ENCODE data around the gene CYTH4.

CYTH4 gene

DNA sequence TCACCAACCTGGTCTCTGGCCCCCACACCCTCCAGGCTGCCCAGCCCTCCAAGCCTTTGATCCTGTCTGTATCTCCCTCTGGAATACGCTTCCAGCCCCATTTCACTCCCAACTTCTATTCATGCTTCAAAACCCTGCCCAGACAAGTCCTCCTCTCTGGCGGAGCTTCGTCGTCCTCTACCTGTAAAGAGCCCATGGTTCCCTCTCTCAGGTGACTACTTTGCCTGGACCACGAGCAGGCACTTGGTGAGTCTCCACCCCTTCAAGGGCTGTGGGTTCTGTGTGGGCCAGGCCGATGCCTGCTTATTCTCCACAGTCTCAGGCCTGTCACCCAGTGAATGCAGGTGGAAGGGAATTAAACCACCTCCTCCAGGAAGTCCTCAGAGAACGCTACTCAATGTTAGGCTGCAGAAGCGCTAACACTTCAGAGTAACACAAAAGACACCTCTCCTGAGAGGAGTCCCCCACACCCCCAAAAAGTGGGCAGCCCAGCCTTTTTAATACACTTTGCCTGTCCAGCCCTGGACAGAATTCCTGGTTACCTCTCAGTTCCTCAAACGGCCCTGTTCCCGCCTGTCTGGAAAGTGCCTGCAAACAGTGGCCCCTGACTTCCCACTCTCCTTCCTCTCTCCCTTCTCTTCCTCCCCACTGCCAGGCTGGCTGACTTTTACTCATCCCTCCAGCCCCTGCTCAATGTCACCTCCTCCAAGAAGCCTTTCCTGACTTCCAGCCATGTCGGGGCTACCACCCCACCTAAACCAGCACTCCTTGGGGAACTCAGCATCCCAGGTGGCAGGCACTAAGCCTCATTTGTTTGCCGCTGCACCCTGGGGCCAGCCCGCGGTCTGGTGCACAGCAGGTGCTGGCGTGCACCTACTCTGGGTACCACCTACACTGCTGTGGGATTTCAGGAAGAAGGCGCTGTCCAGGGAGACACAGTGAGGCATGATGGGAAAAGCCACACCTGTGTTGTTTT is 47.3 kb upstream of the CYTH4 start:
- Histone ChIP-seq H3K79me1 (ENCODE audit: low read depth, low read length) (no peaks in the 10 kb centered on the region), H4K8ac (ENCODE audit: low read depth, low read length) (no peak overlapping the region), H3K4me3 (ENCODE audit: low read length in 2 of 2) (peak overlapping the region in 1 of 2 donors; percentile 7), H2AK5ac (ENCODE audit: low read depth, low read length) (peak overlapping the region; percentile 89), H3K4me2 (ENCODE audit: insufficient read depth, low read length, poor library complexity, severe bottlenecking) (no peak overlapping the region), H3K4ac (ENCODE audit: low read length) (peak overlapping the region; percentile 72), H3K4me1 (ENCODE audit: control insufficient read depth in 2 of 2, insufficient read depth in 1 of 2, low read depth in 1 of 2, low read length in 2 of 2) (peaks cover 0 to 3% of the 10 kb centered on the region in 2 donors), H2BK120ac (ENCODE audit: low read depth, low read length) (peak overlapping the region; percentile 69), H3K18ac (ENCODE audit: low read length) (peak overlapping the region; percentile 66), H3K9ac (ENCODE audit: low read depth, low read length, poor library complexity) (no peak overlapping the region), H2AFZ (ENCODE audit: low read length) (no peak overlapping the region), H3K27ac (replicated peaks; ENCODE audit: low read length) (no peak overlapping the region), H3K36me3 (replicated peaks in 1 of 2; ENCODE audit: control insufficient read depth in 2 of 2, insufficient read depth in 2 of 2, low read length in 2 of 2) (no peaks in the 10 kb centered on the region), H3K23ac (ENCODE audit: low read depth, low read length, poor library complexity) (peak overlapping the region; percentile 9), H3K9me3 (replicated peaks in 1 of 2; ENCODE audit: control insufficient read depth in 2 of 2, insufficient read depth in 1 of 2, low read depth in 1 of 2, low read length in 2 of 2) (no peaks in the 10 kb centered on the region), H3K14ac (ENCODE audit: low read length) (peak overlapping the region; percentile 10), H2BK12ac (ENCODE audit: low read length) (no peak overlapping the region), H2BK5ac (ENCODE audit: low read length) (peak overlapping the region; percentile 60), H4K91ac (ENCODE audit: low read depth, low read length, poor library complexity) (no peak overlapping the region), H3K27me3 (ENCODE audit: control insufficient read depth in 3 of 3, insufficient read depth in 3 of 3, low read depth in 1 of 3, low read length in 3 of 3) (peaks cover 0 to 50% (median 0%) of the 10 kb centered on the region in 3 experiments), H2BK15ac (ENCODE audit: low read length) (peak overlapping the region; percentile 63)
- DNase-seq (ENCODE audit: low spot score), result no peak
- no CpG with 5 or more reads among the region's 16 CpGs for WGBS, 2 donors (ENCODE audit: extremely low coverage in 2 of 2, insufficient read length in 2 of 2, insufficient replicate concordance in 1 of 2)

GRCh38 chr22:37235897-37236607 is 46.3 kb upstream of the CYTH4 start:
- H4K91ac ChIP-seq (ENCODE audit: low read depth, low read length, poor library complexity), result no peak overlapping the region
- H3K27ac ChIP-seq (replicated peaks; ENCODE audit: low read length), result no peak overlapping the region
- H3K14ac ChIP-seq (ENCODE audit: low read length), result no peak overlapping the region
- no peaks in the 10 kb centered on the region for H3K79me1 ChIP-seq (ENCODE audit: low read depth, low read length)
- peaks cover 0 to 52% (median 0%) of the 10 kb centered on the region in 3 experiments for H3K27me3 ChIP-seq (ENCODE audit: control insufficient read depth in 3 of 3, insufficient read depth in 3 of 3, low read depth in 1 of 3, low read length in 3 of 3)
- no peak overlapping the region for H4K8ac ChIP-seq (ENCODE audit: low read depth, low read length)
- no peaks in the 10 kb centered on the region for H3K9me3 ChIP-seq (replicated peaks in 1 of 2; ENCODE audit: control insufficient read depth in 2 of 2, insufficient read depth in 1 of 2, low read depth in 1 of 2, low read length in 2 of 2)
- H3K4me1 ChIP-seq (ENCODE audit: control insufficient read depth in 2 of 2, insufficient read depth in 1 of 2, low read depth in 1 of 2, low read length in 2 of 2), result peaks cover 0 to 3% of the 10 kb centered on the region in 2 donors
- H3K18ac ChIP-seq (ENCODE audit: low read length), result no peak overlapping the region
- no peak overlapping the region for H3K4me3 ChIP-seq (ENCODE audit: low read length in 2 of 2)
- no peaks in the 10 kb centered on the region for H3K36me3 ChIP-seq (replicated peaks in 1 of 2; ENCODE audit: control insufficient read depth in 2 of 2, insufficient read depth in 2 of 2, low read length in 2 of 2)
- H3K9ac ChIP-seq (ENCODE audit: low read depth, low read length, poor library complexity), result no peak overlapping the region
- no peak overlapping the region for H2BK5ac ChIP-seq (ENCODE audit: low read length)
- H3K23ac ChIP-seq (ENCODE audit: low read depth, low read length, poor library complexity), result no peak overlapping the region
- H2AFZ ChIP-seq (ENCODE audit: low read length), result no peak overlapping the region
- peak overlapping the region; percentile 74 for H2AK5ac ChIP-seq (ENCODE audit: low read depth, low read length)
- H2BK15ac ChIP-seq (ENCODE audit: low read length), result peak overlapping the region; percentile 21
- no CpG with 5 or more reads among the region's 3 CpGs for WGBS, 2 donors (ENCODE audit: extremely low coverage in 2 of 2, insufficient read length in 2 of 2, insufficient replicate concordance in 1 of 2)
- no peak overlapping the region for H3K4ac ChIP-seq (ENCODE audit: low read length)
- H3K4me2 ChIP-seq (ENCODE audit: insufficient read depth, low read length, poor library complexity, severe bottlenecking), result no peak overlapping the region
- no peak overlapping the region for H2BK12ac ChIP-seq (ENCODE audit: low read length)
- peak overlapping the region; percentile 69 for H2BK120ac ChIP-seq (ENCODE audit: low read depth, low read length)
- DNase-seq (ENCODE audit: low spot score), result no peak

- peak overlapping the region; percentile 78 for H2AK5ac ChIP-seq (ENCODE audit: low read depth, low read length)
- peak overlapping the region; percentile 30 for H3K9ac ChIP-seq (ENCODE audit: low read depth, low read length, poor library complexity)
- H3K27ac ChIP-seq (replicated peaks; ENCODE audit: low read length), result no peak overlapping the region
- DNase-seq (ENCODE audit: low spot score), result no peak
- H3K27me3 ChIP-seq (ENCODE audit: control insufficient read depth in 3 of 3, insufficient read depth in 3 of 3, low read depth in 1 of 3, low read length in 3 of 3), result peaks cover 0 to 39% (median 0%) of the 10 kb centered on the region in 3 experiments
- H2BK5ac ChIP-seq (ENCODE audit: low read length), result peak overlapping the region; percentile 50
- no peak overlapping the region for H3K4ac ChIP-seq (ENCODE audit: low read length)
- no peak overlapping the region for H2BK15ac ChIP-seq (ENCODE audit: low read length)
- no peak overlapping the region for H2BK120ac ChIP-seq (ENCODE audit: low read depth, low read length)
- H3K9me3 ChIP-seq (replicated peaks in 1 of 2; ENCODE audit: control insufficient read depth in 2 of 2, insufficient read depth in 1 of 2, low read depth in 1 of 2, low read length in 2 of 2), result no peaks in the 10 kb centered on the region
- no peaks in the 10 kb centered on the region for H3K36me3 ChIP-seq (replicated peaks in 1 of 2; ENCODE audit: control insufficient read depth in 2 of 2, insufficient read depth in 2 of 2, low read length in 2 of 2)
- H3K4me1 ChIP-seq (ENCODE audit: control insufficient read depth in 2 of 2, insufficient read depth in 1 of 2, low read depth in 1 of 2, low read length in 2 of 2), result peaks cover 6% of the 10 kb centered on the region in 2 donors
- H3K23ac ChIP-seq (ENCODE audit: low read depth, low read length, poor library complexity), result no peak overlapping the region
- no CpG with 5 or more reads among the region's 20 CpGs for WGBS, 2 donors (ENCODE audit: extremely low coverage in 2 of 2, insufficient read length in 2 of 2, insufficient replicate concordance in 1 of 2)
- no peak overlapping the region for H4K91ac ChIP-seq (ENCODE audit: low read depth, low read length, poor library complexity)
- peak overlapping the region; percentile 52 for H3K18ac ChIP-seq (ENCODE audit: low read length)
- no peak overlapping the region for H2BK12ac ChIP-seq (ENCODE audit: low read length)
- no peak overlapping the region for H3K14ac ChIP-seq (ENCODE audit: low read length)
- peak overlapping the region; percentile 45 for H4K8ac ChIP-seq (ENCODE audit: low read depth, low read length)
- no peak overlapping the region for H2AFZ ChIP-seq (ENCODE audit: low read length)
- H3K4me3 ChIP-seq (ENCODE audit: low read length in 2 of 2), result no peak overlapping the region
- no peaks in the 10 kb centered on the region for H3K79me1 ChIP-seq (ENCODE audit: low read depth, low read length)
- no peak overlapping the region for H3K4me2 ChIP-seq (ENCODE audit: insufficient read depth, low read length, poor library complexity, severe bottlenecking)
These were observed 44.7 kb upstream of the CYTH4 start for GRCh38 chr22:37237371-37238268.
